GM20000 (cell line): ENCODE results near the gene TANGO6.
A peak's percentile ranks its signal among the peaks of the same experiment; 100 is the strongest.

ENCODE experiments used
- DNase-seq: peaks from one replicate; pipeline ENCODE4 v3.0.0; 2012; ENCODE audit warnings: low spot score
- TF ChIP-seq, protein P1 (sequence below): IDR thresholded peaks from 2 replicates; pipeline ENCODE4 v1.5.1; 2012; ENCODE audit warnings: mild to moderate bottlenecking, control low read depth; ENCODE audit errors: extremely low read depth, missing control alignments

Gene TANGO6

DNA sequence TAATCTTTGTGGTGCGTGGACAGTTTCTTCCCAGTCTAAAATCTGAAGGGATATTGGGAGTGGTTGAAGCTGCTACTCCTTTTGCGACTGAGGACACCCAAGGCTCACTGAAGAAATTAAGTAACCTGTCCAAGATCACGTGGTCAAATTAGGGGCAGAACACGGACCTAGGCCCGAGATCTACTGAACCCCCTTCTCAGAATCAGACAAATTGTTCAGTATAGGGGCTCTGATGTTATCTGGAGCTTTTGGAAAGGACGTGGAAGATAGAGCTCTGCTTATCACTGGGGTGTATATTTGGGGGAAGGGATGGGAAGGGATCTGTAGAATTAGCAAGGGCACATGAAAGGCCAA is 857 bp downstream of the TANGO6 start:
- TF ChIP-seq, protein P1, sequence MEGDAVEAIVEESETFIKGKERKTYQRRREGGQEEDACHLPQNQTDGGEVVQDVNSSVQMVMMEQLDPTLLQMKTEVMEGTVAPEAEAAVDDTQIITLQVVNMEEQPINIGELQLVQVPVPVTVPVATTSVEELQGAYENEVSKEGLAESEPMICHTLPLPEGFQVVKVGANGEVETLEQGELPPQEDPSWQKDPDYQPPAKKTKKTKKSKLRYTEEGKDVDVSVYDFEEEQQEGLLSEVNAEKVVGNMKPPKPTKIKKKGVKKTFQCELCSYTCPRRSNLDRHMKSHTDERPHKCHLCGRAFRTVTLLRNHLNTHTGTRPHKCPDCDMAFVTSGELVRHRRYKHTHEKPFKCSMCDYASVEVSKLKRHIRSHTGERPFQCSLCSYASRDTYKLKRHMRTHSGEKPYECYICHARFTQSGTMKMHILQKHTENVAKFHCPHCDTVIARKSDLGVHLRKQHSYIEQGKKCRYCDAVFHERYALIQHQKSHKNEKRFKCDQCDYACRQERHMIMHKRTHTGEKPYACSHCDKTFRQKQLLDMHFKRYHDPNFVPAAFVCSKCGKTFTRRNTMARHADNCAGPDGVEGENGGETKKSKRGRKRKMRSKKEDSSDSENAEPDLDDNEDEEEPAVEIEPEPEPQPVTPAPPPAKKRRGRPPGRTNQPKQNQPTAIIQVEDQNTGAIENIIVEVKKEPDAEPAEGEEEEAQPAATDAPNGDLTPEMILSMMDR, result no peak
- peak; percentile 27 for DNase-seq

DNA sequence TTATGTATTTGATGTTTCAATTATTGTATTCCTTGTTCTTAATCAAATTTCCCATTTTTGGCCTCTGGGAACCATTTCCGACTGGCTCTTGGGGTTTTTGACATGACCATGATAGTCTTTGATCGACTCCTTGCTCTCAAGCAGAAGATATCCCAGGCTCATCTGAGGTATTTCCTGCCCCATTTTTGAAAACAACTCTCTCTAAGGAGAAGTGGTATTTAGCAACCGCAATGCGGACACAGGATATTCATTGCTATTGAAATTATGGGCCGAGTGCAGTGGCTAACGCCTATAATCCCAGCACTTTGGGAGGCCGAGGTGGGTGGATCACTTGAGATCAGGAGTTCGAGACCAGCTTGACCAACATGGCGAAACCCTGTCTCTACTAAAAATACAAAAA is 5.5 kb downstream of the TANGO6 start:
- TF ChIP-seq, protein P1, result no peak
- no peak for DNase-seq

DNA sequence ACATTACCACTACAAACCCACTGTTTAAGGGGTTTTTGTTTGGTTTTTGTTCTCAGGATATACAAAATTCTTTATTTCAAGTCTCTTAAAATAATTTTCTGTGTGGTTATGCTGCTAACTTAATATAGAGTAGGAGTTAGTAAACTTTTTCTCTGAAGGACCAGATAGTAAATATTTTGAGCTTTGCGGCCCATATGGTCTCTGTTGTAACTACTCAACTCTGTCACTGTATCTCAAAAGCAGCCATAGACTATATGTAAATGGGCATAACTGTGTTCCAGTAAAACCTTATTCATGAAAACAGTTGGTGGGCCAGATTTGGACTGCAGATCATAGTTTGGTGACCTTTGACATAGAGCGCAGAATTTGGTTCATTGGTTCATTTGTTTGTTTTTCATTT is 7.2 kb downstream of the TANGO6 start:
- DNase-seq, result no peak
- TF ChIP-seq, protein P1, result no peak

DNA sequence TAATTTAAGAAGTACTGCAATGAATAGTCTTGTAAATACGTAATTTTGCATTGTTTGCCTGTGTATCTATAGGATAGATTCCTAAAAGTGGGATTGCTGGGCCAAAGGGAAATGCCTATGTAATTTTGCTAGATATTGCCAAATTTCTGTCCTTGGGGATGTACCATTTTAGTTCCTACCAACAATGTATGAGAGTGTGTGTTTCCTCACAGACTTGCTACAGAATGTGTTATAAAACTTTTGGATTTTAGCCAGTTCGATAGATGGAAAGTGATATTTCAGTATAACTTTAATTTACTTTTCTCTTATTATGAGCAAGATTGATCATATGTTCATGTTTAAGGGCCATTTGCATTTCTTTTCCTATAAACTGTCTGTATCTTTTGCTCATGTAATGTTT is 8.3 kb downstream of the TANGO6 start:
- no peak for DNase-seq
- TF ChIP-seq, protein P1, result no peak

DNA sequence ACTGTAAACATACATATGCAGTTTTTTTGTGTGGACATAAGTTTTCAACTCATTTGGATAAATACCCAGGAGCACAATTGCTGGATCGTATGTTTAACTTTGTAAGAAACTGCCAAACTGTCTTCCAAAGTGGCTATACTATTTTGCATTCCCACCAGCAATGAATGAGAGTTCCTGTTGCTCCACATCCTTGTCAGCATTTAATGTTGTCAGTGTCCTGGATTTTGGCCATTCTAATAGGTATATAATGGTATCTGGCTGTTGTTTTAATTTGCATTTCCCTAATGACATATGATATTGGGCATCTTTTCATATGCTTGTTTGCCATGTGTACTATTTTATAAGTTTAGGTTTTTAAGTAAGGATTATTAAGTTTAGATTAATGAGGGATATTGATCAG is 14.1 kb downstream of the TANGO6 start:
- no peak for DNase-seq
- TF ChIP-seq, protein P1, result no peak

DNA sequence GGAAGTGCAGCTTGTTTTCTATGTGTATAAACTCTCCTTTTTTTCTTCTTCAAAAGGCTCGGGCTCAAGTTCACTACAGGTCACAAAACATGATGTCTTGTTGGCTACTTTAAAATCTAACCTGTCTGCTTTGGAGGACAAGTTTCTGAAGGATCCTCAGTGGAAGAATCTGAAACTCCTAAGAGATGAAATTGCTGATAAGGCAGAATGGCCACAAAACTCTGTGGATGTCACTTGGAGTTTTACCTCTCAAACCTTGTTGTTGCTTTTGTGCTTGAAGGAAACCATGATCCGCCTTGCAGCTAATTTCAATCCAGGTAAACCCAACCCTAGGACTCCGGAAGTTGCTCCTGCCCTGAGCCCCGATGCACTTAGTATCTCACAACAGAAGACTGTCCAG is 16.5 kb downstream of the TANGO6 start:
- DNase-seq, result no peak
- TF ChIP-seq, protein P1, result no peak

DNA sequence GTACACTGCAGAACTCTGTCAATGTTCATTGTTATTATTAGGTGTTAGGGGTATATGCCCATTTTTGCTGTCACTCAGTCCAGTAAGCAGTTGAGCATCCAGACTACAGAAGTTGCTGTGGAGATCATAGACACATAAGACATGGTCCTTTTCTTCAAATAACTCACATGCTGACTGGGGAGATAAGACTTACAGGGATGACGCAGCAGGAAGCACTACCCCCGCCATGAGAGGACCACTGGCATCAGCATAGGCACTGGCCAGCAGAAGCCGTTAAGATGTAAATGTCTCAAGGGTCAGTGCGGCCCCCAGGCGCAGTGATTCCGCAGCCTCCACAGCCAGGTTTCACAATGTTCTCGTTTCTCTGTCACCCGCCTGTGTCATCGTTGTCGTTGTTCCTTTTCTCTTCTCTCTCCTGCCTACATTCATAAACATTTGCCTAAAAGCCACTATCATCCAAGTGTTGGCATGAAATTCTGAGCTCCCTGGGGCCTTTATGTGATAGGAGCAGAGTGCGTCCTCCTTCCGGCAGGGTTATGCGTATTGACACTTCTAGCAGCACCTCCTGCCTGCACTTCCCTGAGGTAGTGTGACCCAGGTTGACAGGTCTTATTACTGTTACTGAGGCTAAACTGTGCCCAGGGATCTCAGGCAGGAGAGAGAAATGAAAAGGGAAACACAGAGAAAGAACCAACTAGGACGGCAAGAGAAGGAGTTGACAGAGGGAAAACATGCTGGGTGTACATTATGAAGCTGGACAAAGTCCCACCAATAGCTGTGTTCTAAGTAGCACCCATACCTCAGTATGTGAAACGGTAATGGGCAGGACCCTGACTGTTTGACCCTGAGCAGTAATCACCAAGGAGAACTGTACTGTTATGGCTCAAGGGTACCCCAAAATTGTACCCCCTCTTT is 17.9 kb downstream of the TANGO6 start:
- TF ChIP-seq, protein P1, result no peak
- no peak for DNase-seq
